ENCODE results near the gene USP12.

- TF ChIP-seq, protein P1, sequence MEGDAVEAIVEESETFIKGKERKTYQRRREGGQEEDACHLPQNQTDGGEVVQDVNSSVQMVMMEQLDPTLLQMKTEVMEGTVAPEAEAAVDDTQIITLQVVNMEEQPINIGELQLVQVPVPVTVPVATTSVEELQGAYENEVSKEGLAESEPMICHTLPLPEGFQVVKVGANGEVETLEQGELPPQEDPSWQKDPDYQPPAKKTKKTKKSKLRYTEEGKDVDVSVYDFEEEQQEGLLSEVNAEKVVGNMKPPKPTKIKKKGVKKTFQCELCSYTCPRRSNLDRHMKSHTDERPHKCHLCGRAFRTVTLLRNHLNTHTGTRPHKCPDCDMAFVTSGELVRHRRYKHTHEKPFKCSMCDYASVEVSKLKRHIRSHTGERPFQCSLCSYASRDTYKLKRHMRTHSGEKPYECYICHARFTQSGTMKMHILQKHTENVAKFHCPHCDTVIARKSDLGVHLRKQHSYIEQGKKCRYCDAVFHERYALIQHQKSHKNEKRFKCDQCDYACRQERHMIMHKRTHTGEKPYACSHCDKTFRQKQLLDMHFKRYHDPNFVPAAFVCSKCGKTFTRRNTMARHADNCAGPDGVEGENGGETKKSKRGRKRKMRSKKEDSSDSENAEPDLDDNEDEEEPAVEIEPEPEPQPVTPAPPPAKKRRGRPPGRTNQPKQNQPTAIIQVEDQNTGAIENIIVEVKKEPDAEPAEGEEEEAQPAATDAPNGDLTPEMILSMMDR (conservative IDR thresholded peaks at IDR 0.05), result no peak
- no peak for TF ChIP-seq ZFX (IDR thresholded peaks at IDR 0.05)
Observed at GRCh38 chr13:27203186-27203585, 31.6 kb upstream of the USP12 start.

Data from C4-2B (cell line).